B cell (primary cell): ENCODE data around the gene BTN3A1.

Experiments
- CTCF ChIP-seq: fragments of 200-600 bp; IDR thresholded peaks from one replicate; pipeline ENCODE4 v1.8.0; 2022; ENCODE audit warnings: antibody characterized with exemption, mild to moderate bottlenecking
- EZH2 ChIP-seq: IDR thresholded peaks from 2 replicates; pipeline ENCODE4 v1.6.1; 2012; ENCODE audit warnings: borderline replicate concordance, low read depth, mild to moderate bottlenecking, moderate library complexity, low read length; ENCODE audit not compliant: insufficient read depth, poor library complexity, severe bottlenecking

GRCh38 chr6:26394289-26394688 lies 7.8 kb upstream of the BTN3A1 start:
- no peak for TF ChIP-seq CTCF
- no peak for TF ChIP-seq EZH2
